Fibroblast of lung (primary cell): ENCODE data around the gene CSN1S1.

ENCODE experiments used
- CTCF ChIP-seq, 2 donors: IDR thresholded peaks in 1 of 2; conservative IDR thresholded peaks in 1 of 2; 1 replicate in 1 of 2; 2 replicates in 1 of 2; pipeline ENCODE4 v1.5.1; 2011 to 2012; ENCODE audit warnings: low read length in 2 of 2, control low read depth in 1 of 2, inconsistent platforms in 1 of 2, low read depth in 1 of 2, mild to moderate bottlenecking in 1 of 2
- EZH2 ChIP-seq: IDR thresholded peaks from 2 replicates; pipeline ENCODE4 v1.5.1; 2012; ENCODE audit warnings: low read length, control low read depth, mild to moderate bottlenecking; ENCODE audit errors: missing control alignments

DNA sequence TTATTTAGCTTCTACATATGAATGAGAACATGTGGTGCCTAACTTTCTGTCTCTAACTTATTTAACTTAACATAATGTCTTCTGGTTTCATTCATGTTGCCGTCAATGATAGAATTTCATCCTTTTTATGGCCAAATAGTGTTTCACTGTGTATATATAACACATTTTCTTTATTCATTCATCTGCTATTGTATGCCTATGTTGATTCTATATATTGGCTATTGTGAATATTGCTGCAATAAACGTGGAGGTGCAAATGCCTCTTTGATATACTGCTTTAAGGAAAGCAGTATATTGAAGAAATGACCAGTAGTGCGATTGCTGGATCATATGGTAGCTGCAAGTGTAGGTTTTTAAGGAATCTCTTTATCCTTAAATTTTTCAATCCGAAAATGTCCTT, 10.0 kb upstream of the CSN1S1 start:
- no peak for TF ChIP-seq CTCF (conservative IDR thresholded peaks at IDR 0.05 in 1 of 2, IDR thresholded peaks at IDR 0.05 in 1 of 2; ENCODE audit: low read depth in 1 of 2, low read length in 2 of 2)
- no peak for TF ChIP-seq EZH2
